Trophoblast cell (in vitro differentiated cells and primary cell): ENCODE measurements around the gene NEBL.

Experiments used
- DNase-seq, 2 donors: peaks; one replicate each; pipeline ENCODE4 v3.0.0-alpha.2; 2016
- H2AFZ ChIP-seq: 2 replicates; pipeline ENCODE4 v1.6.1; 2013; ENCODE audit warnings: low read length, moderate library complexity, mild to moderate bottlenecking; ENCODE audit not compliant: insufficient read depth, poor library complexity
- H2AK5ac ChIP-seq: 2 replicates; pipeline ENCODE4 v1.6.1; 2013; ENCODE audit warnings: mild to moderate bottlenecking, low read length
- H2BK120ac ChIP-seq: 2 replicates; pipeline ENCODE4 v1.6.1; 2013; ENCODE audit warnings: low read length, mild to moderate bottlenecking, moderate library complexity; ENCODE audit not compliant: insufficient read depth, poor library complexity
- H2BK12ac ChIP-seq: 2 replicates; pipeline ENCODE4 v1.6.1; 2013; ENCODE audit warnings: mild to moderate bottlenecking, low read length, moderate library complexity
- H2BK5ac ChIP-seq: 2 replicates; pipeline ENCODE4 v1.6.1; 2013; ENCODE audit warnings: low read length, low read depth, moderate library complexity, mild to moderate bottlenecking; ENCODE audit not compliant: poor library complexity
- H3K14ac ChIP-seq: 2 replicates; pipeline ENCODE4 v1.6.1; 2013; ENCODE audit warnings: mild to moderate bottlenecking, low read length
- H3K18ac ChIP-seq: 2 replicates; pipeline ENCODE4 v1.6.1; 2013; ENCODE audit warnings: mild to moderate bottlenecking, low read length
- H3K23ac ChIP-seq: 2 replicates; pipeline ENCODE4 v1.6.1; 2013; ENCODE audit warnings: low read length
- H3K27ac ChIP-seq: 2 replicates; pipeline ENCODE4 v1.5.1; 2013; ENCODE audit warnings: low read depth, mild to moderate bottlenecking, inconsistent platforms, low read length, moderate library complexity
- H3K27me3 ChIP-seq: 2 replicates; pipeline ENCODE4 v1.6.1; 2013; ENCODE audit warnings: inconsistent platforms, mild to moderate bottlenecking, low read length, moderate library complexity; ENCODE audit not compliant: insufficient read depth
- H3K36me3 ChIP-seq, 2 experiments: 1 replicate in 1 of 2; 2 replicates in 1 of 2; pipeline ENCODE4 v1.6.1; 2013; ENCODE audit warnings: low read length in 2 of 2, mild to moderate bottlenecking in 2 of 2, moderate library complexity in 1 of 2; ENCODE audit not compliant: insufficient read depth in 2 of 2, control insufficient read depth in 1 of 2
- H3K4ac ChIP-seq: 2 replicates; pipeline ENCODE4 v1.6.1; 2013; ENCODE audit warnings: low read depth, mild to moderate bottlenecking, low read length, moderate library complexity
- H3K4me1 ChIP-seq, 2 experiments: 1 replicate in 1 of 2; 2 replicates in 1 of 2; pipeline ENCODE4 v1.6.1; 2013; ENCODE audit warnings: low read length in 2 of 2, mild to moderate bottlenecking in 2 of 2, moderate library complexity in 1 of 2; ENCODE audit not compliant: insufficient read depth in 2 of 2, control insufficient read depth in 1 of 2
- H3K4me2 ChIP-seq: 2 replicates; pipeline ENCODE4 v1.6.1; 2013; ENCODE audit warnings: inconsistent platforms, mild to moderate bottlenecking, low read length, moderate library complexity
- H3K4me3 ChIP-seq: 2 replicates; pipeline ENCODE4 v1.5.1; 2013; ENCODE audit warnings: mild to moderate bottlenecking, low read depth, low read length, inconsistent platforms
- H3K79me1 ChIP-seq: one replicate; pipeline ENCODE4 v1.6.1; 2013; ENCODE audit warnings: low read length
- H3K79me2 ChIP-seq: 2 replicates; pipeline ENCODE4 v1.6.1; 2013; ENCODE audit warnings: low read length, mild to moderate bottlenecking; ENCODE audit not compliant: control insufficient read depth, insufficient read depth, poor library complexity
- H3K9ac ChIP-seq: 2 replicates; pipeline ENCODE4 v1.6.1; 2013; ENCODE audit warnings: mild to moderate bottlenecking, low read length
- H3K9me3 ChIP-seq: 2 replicates; pipeline ENCODE4 v1.6.1; 2013; ENCODE audit warnings: low read depth, mild to moderate bottlenecking, control low read depth, inconsistent platforms, low read length; ENCODE audit not compliant: insufficient read depth
- H4K12ac ChIP-seq: 2 replicates; pipeline ENCODE4 v1.6.1; 2013; ENCODE audit warnings: low read depth, mild to moderate bottlenecking, low read length, moderate library complexity
- H4K8ac ChIP-seq: 2 replicates; pipeline ENCODE4 v1.6.1; 2013; ENCODE audit warnings: low read depth, mild to moderate bottlenecking, low read length, moderate library complexity
- H4K91ac ChIP-seq: one replicate; pipeline ENCODE4 v1.6.1; 2013; ENCODE audit warnings: low read depth, mild to moderate bottlenecking, low read length, moderate library complexity
- WGBS: extraction: QIAGEN DNeasy Blood & Tissue Kit; methylation state at CpG from one replicate; pipeline ENCODE4 v1.1.7; 2013; ENCODE audit warnings: missing lambda C conversion rate; ENCODE audit not compliant: insufficient read length, insufficient coverage; ENCODE audit errors: extremely low coverage; 5-methylcytosine and 5-hydroxymethylcytosine counted together

Gene NEBL

DNA sequence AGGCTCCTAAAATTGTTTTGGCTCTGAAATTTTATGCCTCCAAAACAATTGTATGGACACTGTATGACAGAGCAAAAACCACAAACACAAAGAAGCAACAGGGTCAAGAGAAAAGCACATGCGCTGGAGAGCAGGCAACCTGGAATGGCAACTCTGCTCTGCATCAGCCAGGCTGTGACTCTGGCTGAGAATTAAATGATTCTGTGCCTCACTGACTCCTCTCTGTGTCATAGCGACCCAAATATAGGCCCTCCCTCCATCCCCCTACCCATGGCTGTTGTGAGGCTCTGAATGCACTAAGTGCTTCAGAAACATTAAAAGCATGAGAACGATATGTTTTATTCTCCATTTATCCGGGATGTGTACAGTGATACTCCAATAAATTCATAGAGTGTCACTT is 24.9 kb upstream of the NEBL start:
- no peak overlapping the region for H2BK12ac ChIP-seq
- no peak overlapping the region for H3K23ac ChIP-seq
- H3K9ac ChIP-seq, result no peak overlapping the region
- no peak overlapping the region for H2BK120ac ChIP-seq
- no peaks in the 10 kb centered on the region for H3K4me1 ChIP-seq
- no peak for DNase-seq
- H3K4ac ChIP-seq, result no peak overlapping the region
- no peak overlapping the region for H2AK5ac ChIP-seq
- no peaks in the 10 kb centered on the region for H3K36me3 ChIP-seq
- H3K79me2 ChIP-seq, result no peaks in the 10 kb centered on the region
- no peak overlapping the region for H3K4me2 ChIP-seq
- H4K8ac ChIP-seq, result no peak overlapping the region
- no CpG with 5 or more reads among the region's 4 CpGs for WGBS
- H2AFZ ChIP-seq, result no peak overlapping the region
- H3K79me1 ChIP-seq, result no peaks in the 10 kb centered on the region
- no peak overlapping the region for H3K18ac ChIP-seq
- no peak overlapping the region for H4K91ac ChIP-seq
- no peak overlapping the region for H2BK5ac ChIP-seq
- H3K27ac ChIP-seq, result no peak overlapping the region
- no peak overlapping the region for H3K14ac ChIP-seq
- H3K27me3 ChIP-seq, result no peaks in the 10 kb centered on the region
- no peaks in the 10 kb centered on the region for H3K9me3 ChIP-seq
- no peak overlapping the region for H3K4me3 ChIP-seq
- no peak overlapping the region for H4K12ac ChIP-seq

DNA sequence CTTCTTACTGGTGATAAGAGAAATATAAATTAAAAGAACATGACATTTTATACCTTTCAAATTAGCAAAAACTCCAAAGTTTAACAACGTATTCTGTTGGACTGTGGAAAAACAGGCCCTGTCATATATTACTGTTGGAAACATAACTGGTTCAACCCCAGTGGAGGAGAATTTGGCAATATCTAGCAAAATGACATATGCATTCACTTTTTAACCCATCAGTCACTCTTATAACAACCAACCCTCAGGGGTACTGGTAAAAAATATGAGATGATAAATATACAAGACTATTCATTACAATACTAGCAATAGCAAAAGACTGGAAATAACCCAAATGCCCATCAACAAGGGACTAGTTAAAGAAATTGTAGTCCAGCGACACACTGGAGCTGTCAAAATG is 22.9 kb upstream of the NEBL start:
- H3K79me1 ChIP-seq, result no peaks in the 10 kb centered on the region
- DNase-seq, result no peak
- H4K12ac ChIP-seq, result no peak overlapping the region
- H2BK5ac ChIP-seq, result no peak overlapping the region
- H3K79me2 ChIP-seq, result no peaks in the 10 kb centered on the region
- no peaks in the 10 kb centered on the region for H3K27me3 ChIP-seq
- H3K9ac ChIP-seq, result no peak overlapping the region
- no peaks in the 10 kb centered on the region for H3K9me3 ChIP-seq
- no peak overlapping the region for H2BK12ac ChIP-seq
- no peak overlapping the region for H3K4ac ChIP-seq
- H3K4me3 ChIP-seq, result no peak overlapping the region
- no peak overlapping the region for H4K8ac ChIP-seq
- no peak overlapping the region for H3K23ac ChIP-seq
- no peaks in the 10 kb centered on the region for H3K36me3 ChIP-seq
- no peak overlapping the region for H3K27ac ChIP-seq
- no peak overlapping the region for H2AFZ ChIP-seq
- no CpG with 5 or more reads among the region's 2 CpGs for WGBS
- no peak overlapping the region for H2BK120ac ChIP-seq
- no peaks in the 10 kb centered on the region for H3K4me1 ChIP-seq
- no peak overlapping the region for H4K91ac ChIP-seq
- H3K14ac ChIP-seq, result no peak overlapping the region
- H2AK5ac ChIP-seq, result no peak overlapping the region
- no peak overlapping the region for H3K4me2 ChIP-seq
- no peak overlapping the region for H3K18ac ChIP-seq

DNA sequence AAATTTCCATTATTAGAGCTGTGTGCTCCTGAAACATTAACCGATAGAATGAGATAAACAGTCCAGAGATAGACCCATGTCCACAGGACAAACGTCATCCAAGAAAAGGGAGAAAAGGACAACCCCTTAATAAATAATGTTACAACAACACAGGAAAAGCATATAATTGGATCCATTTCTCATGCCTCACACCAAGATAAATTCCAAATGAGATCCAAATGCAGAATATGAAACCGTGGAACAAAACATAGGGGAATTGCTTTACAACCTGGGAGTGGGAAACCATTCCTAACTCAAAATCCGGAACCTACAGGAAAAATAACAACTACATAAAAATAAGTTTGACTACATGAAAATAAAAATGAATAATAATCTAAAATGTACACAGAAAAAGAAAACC is 22.4 kb upstream of the NEBL start:
- Histone ChIP-seq H3K23ac (no peak overlapping the region), H2BK120ac (no peak overlapping the region), H3K79me2 (no peaks in the 10 kb centered on the region), H3K4ac (no peak overlapping the region), H3K18ac (no peak overlapping the region), H2AFZ (no peak overlapping the region), H3K27ac (no peak overlapping the region), H3K36me3 (no peaks in the 10 kb centered on the region), H4K91ac (no peak overlapping the region), H2AK5ac (no peak overlapping the region), H3K9me3 (no peaks in the 10 kb centered on the region), H2BK5ac (no peak overlapping the region), H3K4me1 (no peaks in the 10 kb centered on the region), H3K79me1 (no peaks in the 10 kb centered on the region), H4K12ac (no peak overlapping the region), H3K4me3 (no peak overlapping the region), H3K4me2 (no peak overlapping the region), H3K14ac (no peak overlapping the region), H2BK12ac (no peak overlapping the region), H3K27me3 (no peaks in the 10 kb centered on the region), H4K8ac (no peak overlapping the region), H3K9ac (no peak overlapping the region)
- no CpG with 5 or more reads among the region's 4 CpGs for WGBS
- DNase-seq, result no peak

DNA sequence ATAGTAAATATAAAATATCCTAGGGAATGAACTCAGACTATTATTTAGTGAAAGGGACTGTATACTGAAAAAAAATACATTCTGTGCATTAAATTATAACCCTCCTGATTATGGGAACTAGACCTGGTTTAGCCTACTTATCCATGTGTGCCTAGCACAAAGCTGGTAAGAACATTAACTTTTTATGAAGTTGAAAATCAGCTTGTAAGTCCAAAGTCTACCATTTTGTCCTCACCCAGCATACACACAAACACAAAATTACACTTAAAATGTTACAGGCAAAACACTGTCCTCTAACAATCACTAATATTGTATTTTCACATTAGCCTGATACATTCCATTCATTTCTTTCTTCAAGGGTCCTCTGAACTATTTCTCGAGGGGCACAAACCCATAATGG is 19.9 kb upstream of the NEBL start:
- no peak for DNase-seq
- Histone ChIP-seq H3K18ac (no peak overlapping the region), H3K79me2 (no peaks in the 10 kb centered on the region), H2BK120ac (no peak overlapping the region), H3K23ac (no peak overlapping the region), H3K36me3 (no peaks in the 10 kb centered on the region), H4K8ac (no peak overlapping the region), H3K4me3 (no peak overlapping the region), H3K4ac (no peak overlapping the region), H2AK5ac (no peak overlapping the region), H2BK5ac (no peak overlapping the region), H2AFZ (no peak overlapping the region), H2BK12ac (no peak overlapping the region), H3K4me2 (no peak overlapping the region), H3K79me1 (no peaks in the 10 kb centered on the region), H4K91ac (no peak overlapping the region), H3K27me3 (no peaks in the 10 kb centered on the region), H4K12ac (no peak overlapping the region), H3K9me3 (no peaks in the 10 kb centered on the region), H3K27ac (no peak overlapping the region), H3K14ac (no peak overlapping the region), H3K9ac (no peak overlapping the region), H3K4me1 (no peaks in the 10 kb centered on the region)
- no CpG with 5 or more reads among the region's 1 CpG for WGBS
